HAP-1 (cell line): ENCODE data around the gene PCDHGA3.
"Not testable (repeated sequence)": the region's sequence is repeated elsewhere in the genome, so short reads cannot be mapped to it uniquely, and the experiment has no call there.

Source experiments
- DNase-seq, 2 experiments: peaks; one replicate each; pipeline ENCODE4 v3.0.0-alpha.2; 2016 to 2020; ENCODE audit warnings: low spot score in 2 of 2
- H3K27me3 ChIP-seq: fragments of 250-450 bp; sonication (Bioruptor Pico); 2 replicates; pipeline ENCODE4 v1.5.1; 2020; ENCODE audit warnings: low read depth, mild to moderate bottlenecking, moderate library complexity
- H3K36me3 ChIP-seq: fragments of 250-450 bp; sonication (Bioruptor Pico); replicated peaks from 2 replicates; pipeline ENCODE4 v1.5.1; 2020; ENCODE audit warnings: mild to moderate bottlenecking
- H3K4me1 ChIP-seq: fragments of 250-450 bp; sonication (Bioruptor Pico); 2 replicates; pipeline ENCODE4 v1.5.1; 2020; ENCODE audit warnings: mild to moderate bottlenecking
- H3K4me3 ChIP-seq: fragments of 250-450 bp; sonication (Bioruptor Pico); 2 replicates; pipeline ENCODE4 v1.5.1; 2020; ENCODE audit warnings: mild to moderate bottlenecking, moderate library complexity
- H3K9me3 ChIP-seq: fragments of 250-450 bp; sonication (Bioruptor Pico); 2 replicates; pipeline ENCODE4 v1.5.1; 2020; ENCODE audit warnings: mild to moderate bottlenecking, moderate library complexity
- in situ Hi-C: fragments of 300-500 bp; cut with MboI; formaldehyde crosslinking; loops from 3 replicates; pipeline ENCODE4 v1.14.3; 2020; ENCODE audit warnings: low sequenced_read_pairs, inconsistent platforms, mixed read lengths

PCDHGA3 gene

DNA sequence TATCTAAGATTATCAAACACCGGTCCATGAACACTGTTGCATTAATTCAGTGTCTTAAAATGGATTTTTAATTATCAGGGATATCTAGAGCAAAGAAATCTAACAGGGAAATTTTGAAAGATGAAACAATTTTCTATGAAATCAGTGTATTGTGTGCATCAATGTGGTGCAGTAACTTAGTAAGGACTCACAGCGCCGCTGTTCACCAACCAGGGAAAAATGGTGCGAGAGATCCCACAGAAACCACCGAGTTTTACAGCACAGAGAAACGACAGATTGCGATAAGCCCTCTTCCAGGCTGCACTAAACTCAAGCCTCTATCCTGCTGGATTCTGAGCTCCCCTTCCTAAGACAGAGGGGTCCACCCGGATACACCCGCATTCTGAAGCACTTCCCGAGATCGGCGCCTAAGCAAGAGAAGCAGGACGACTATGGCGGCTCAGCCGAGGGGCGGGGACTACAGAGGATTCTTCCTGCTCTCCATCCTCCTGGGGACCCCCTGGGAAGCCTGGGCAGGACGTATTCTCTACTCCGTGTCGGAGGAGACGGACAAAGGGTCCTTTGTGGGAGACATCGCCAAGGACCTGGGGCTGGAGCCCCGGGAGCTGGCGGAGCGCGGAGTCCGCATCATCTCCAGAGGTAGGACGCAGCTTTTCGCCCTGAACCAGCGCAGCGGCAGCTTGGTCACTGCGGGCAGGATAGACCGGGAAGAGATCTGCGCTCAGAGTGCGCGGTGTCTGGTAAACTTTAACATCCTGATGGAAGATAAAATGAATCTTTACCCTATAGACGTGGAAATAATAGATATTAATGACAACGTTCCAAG, 39.1 kb downstream of the PCDHGA3 start, which contains the start of gene PCDHGA7:
Gene PCDHGA7, plus strand, starts transcription at position 274 of the 826 bp plus-strand sequence. Its CDS starts 158 bp downstream, at position 432.
- no peaks in the 10 kb centered on the region for H3K4me1 ChIP-seq
- no peak for DNase-seq
- H3K4me3 ChIP-seq, result no peak within 1 kb of the TSS
- H3K36me3 ChIP-seq, result no peaks in the 10 kb centered on the region
- no peaks in the 10 kb centered on the region for H3K9me3 ChIP-seq
- in situ Hi-C loops, result no loop called here
- no peaks in the 10 kb centered on the region for H3K27me3 ChIP-seq

GRCh38 chr5:141383345-141383744, 39.7 kb downstream of the PCDHGA3 start:
- DNase-seq, result no peak
- in situ Hi-C loops, result no loop called here
- H3K27me3 ChIP-seq, result no peaks in the 10 kb centered on the region
- no peaks in the 10 kb centered on the region for H3K36me3 ChIP-seq
- H3K4me3 ChIP-seq, result no peak overlapping the region
- no peaks in the 10 kb centered on the region for H3K4me1 ChIP-seq
- H3K9me3 ChIP-seq, result no peaks in the 10 kb centered on the region

- in situ Hi-C loops, result no loop called here
Measured at GRCh38 chr5:141384471-141385267, 41.0 kb downstream of the PCDHGA3 start.

DNA sequence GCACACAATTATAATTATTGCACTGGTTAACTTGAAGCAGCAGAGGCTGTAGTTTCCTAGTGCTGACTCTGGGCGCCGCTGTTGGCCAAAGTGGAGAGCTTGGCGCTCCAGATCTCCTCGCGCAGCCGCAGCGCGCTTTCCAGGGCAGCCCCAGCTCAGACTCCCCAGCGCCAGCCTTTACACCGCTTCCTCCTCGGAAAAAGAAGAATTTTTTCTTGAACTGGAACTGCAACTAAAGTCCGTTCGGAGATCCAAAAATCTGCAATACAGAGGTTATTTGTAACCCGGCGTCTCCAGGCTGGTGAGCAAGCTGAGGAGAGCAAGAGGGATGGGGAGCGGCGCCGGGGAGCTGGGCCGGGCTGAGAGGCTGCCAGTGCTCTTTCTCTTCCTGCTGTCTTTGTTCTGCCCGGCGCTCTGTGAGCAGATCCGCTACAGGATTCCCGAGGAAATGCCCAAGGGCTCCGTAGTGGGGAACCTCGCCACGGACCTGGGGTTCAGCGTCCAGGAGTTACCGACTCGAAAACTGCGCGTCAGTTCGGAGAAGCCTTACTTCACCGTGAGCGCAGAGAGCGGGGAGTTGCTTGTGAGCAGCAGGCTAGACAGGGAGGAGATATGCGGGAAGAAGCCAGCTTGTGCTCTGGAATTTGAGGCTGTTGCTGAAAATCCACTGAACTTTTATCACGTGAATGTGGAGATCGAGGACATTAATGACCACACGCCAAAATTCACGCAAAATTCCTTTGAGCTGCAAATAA, 44.1 kb downstream of the PCDHGA3 start, which contains the start of gene PCDHGB4:
Gene PCDHGB4, plus strand, starts transcription at position 142 of the 755 bp plus-strand sequence. Its CDS starts 187 bp downstream, at position 329.
- H3K4me1 ChIP-seq, in situ Hi-C loops, DNase-seq, H3K9me3 ChIP-seq, H3K27me3 ChIP-seq, H3K36me3 ChIP-seq, H3K4me3 ChIP-seq: not testable (repeated sequence)

More at GRCh38 chr5:141384471-141385267, 41.0 kb downstream of the PCDHGA3 start:
- Histone ChIP-seq H3K27me3 (no peaks in the 10 kb centered on the region), H3K36me3 (no peaks in the 10 kb centered on the region), H3K4me1 (no peaks in the 10 kb centered on the region), H3K4me3 (no peak overlapping the region), H3K9me3 (no peaks in the 10 kb centered on the region)
- DNase-seq, result no peak

DNA sequence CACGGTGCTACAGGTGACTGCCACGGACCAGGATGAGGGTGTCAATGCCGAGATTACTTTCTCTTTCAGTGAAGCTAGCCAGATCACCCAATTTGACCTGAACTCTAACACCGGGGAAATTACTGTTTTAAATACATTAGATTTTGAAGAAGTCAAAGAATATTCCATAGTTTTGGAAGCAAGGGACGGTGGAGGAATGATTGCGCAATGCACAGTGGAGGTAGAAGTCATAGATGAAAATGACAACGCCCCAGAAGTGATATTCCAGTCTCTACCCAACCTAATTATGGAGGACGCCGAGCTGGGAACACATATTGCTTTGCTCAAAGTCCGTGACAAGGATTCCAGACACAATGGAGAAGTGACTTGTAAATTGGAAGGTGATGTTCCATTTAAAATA, 45.0 kb downstream of the PCDHGA3 start:
- H3K4me3 ChIP-seq, result no peak overlapping the region
- in situ Hi-C loops, result no loop called here
- H3K9me3 ChIP-seq, result no peaks in the 10 kb centered on the region
- H3K27me3 ChIP-seq, result no peaks in the 10 kb centered on the region
- H3K36me3 ChIP-seq, result no peaks in the 10 kb centered on the region
- no peaks in the 10 kb centered on the region for H3K4me1 ChIP-seq
- DNase-seq, result no peak

DNA sequence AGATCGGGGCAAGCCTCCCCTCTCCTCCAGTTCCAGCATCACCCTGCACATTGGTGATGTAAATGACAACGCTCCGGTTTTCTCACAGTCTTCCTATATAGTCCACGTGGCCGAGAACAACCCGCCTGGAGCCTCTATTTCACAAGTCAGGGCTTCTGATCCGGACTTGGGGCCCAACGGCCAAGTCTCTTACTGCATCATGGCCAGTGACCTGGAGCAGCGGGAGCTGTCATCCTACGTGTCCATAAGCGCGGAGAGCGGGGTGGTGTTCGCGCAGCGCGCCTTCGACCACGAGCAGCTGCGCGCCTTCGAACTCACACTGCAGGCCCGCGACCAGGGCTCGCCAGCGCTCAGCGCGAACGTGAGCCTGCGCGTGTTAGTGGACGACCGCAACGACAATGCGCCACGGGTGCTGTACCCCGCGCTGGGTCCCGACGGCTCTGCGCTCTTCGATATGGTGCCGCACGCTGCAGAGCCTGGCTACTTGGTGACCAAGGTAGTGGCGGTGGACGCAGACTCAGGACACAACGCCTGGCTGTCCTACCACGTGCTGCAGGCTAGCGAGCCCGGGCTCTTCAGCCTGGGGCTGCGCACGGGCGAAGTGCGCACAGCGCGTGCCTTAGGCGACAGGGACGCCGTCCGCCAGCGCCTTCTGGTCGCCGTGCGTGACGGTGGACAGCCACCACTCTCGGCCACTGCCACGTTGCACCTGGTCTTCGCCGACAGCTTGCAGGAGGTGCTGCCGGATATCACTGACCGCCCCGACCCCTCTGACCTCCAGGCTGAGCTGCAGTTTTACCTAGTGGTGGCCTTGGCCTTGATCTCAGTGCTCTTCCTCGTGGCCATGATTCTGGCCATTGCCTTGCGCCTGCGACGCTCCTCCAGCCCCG, 45.8 kb downstream of the PCDHGA3 start:
- in situ Hi-C loops, result no loop called here
- no peaks in the 10 kb centered on the region for H3K4me1 ChIP-seq
- H3K4me3 ChIP-seq, result no peak overlapping the region
- no peaks in the 10 kb centered on the region for H3K9me3 ChIP-seq
- DNase-seq, result no peak
- H3K36me3 ChIP-seq, result no peaks in the 10 kb centered on the region
- H3K27me3 ChIP-seq, result no peaks in the 10 kb centered on the region

GRCh38 chr5:141392429-141393198, 49.0 kb downstream of the PCDHGA3 start, which contains the start of gene PCDHGA8:
TSS of gene PCDHGA8 (plus strand) at chr5:141392633. CDS start at chr5:141392814, 181 bp downstream.
- no peaks in the 10 kb centered on the region for H3K36me3 ChIP-seq
- H3K9me3 ChIP-seq, result no peaks in the 10 kb centered on the region
- no peaks in the 10 kb centered on the region for H3K27me3 ChIP-seq
- H3K4me1 ChIP-seq, result no peaks in the 10 kb centered on the region
- no peak for DNase-seq
- H3K4me3 ChIP-seq, result no peak within 1 kb of the TSS
- in situ Hi-C loops, result no loop called here

DNA sequence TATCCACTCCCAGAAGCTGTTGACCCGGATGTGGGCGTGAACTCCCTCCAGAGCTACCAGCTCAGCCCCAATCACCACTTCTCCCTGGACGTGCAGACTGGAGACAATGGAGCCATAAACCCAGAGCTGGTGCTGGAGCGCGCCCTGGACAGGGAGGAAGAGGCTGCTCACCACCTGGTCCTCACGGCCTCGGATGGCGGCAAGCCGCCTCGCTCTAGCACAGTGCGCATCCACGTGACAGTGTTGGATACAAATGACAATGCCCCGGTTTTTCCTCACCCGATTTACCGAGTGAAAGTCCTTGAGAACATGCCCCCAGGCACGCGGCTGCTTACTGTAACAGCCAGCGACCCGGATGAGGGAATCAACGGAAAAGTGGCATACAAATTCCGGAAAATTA, 49.6 kb downstream of the PCDHGA3 start:
- Histone ChIP-seq H3K4me1 (no peaks in the 10 kb centered on the region), H3K36me3 (no peaks in the 10 kb centered on the region), H3K4me3 (no peak overlapping the region), H3K9me3 (no peaks in the 10 kb centered on the region), H3K27me3 (no peaks in the 10 kb centered on the region)
- in situ Hi-C loops, result no loop called here
- DNase-seq, result no peak

GRCh38 chr5:141394401-141395187, 51.0 kb downstream of the PCDHGA3 start:
- H3K27me3 ChIP-seq, H3K4me3 ChIP-seq, H3K9me3 ChIP-seq, in situ Hi-C loops, DNase-seq, H3K36me3 ChIP-seq, H3K4me1 ChIP-seq: not testable (repeated sequence)
